ENCODE results near the gene MAP6.

MAP6 gene

DNA sequence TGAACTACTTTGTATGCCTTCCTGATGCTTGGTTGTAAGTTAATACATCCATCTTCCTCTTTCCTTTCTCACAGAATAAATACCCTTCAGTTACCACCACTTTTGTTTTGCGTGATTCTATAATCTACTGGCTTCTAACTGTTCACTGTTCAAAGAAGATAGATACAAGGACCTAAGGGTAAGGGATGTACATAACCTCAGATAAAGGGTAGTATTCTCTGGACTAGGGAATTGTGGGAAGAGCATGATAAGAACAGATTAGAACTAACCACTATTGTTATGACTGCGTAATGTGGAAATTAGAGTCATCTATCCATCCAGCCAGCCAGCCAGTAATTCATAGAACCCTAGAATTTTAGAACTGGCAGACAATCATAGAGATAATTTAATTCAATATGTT is 36.4 kb downstream of the MAP6 start:
- no peak for DNase-seq (ENCODE audit: low read depth in 2 of 3, low spot score in 1 of 3)

DNA sequence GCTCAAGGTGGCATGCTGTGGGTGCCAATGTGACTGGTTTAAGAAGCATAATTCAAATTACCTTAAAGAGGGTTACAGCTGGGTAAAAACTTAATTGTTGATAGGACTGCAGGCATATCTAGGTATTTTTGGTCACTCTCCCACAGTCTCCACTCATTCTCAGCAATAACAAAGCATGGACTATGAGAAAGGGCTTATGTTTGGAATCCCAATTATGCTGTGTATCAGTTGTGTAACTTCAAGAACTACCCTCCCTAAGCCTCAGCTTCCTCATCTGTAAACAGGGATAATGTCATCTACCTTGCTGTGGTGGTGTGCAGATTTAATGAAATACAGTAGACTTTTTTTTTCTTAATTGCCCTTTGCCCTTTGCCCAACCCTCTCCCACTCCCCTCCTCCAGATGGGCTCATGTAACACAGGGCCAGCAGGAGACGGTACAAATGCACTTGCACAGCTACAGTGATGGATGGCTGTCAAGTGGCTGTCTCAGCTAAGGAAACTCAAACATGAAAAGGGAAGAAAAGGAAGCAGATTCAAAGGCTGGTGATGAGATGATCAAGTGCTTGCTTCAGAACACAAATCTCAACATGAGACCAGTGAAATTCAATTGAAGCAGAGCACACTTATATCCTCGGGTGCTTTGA is 37.6 kb downstream of the MAP6 start:
- no peak for DNase-seq (ENCODE audit: low read depth in 2 of 3, low spot score in 1 of 3)

DNA sequence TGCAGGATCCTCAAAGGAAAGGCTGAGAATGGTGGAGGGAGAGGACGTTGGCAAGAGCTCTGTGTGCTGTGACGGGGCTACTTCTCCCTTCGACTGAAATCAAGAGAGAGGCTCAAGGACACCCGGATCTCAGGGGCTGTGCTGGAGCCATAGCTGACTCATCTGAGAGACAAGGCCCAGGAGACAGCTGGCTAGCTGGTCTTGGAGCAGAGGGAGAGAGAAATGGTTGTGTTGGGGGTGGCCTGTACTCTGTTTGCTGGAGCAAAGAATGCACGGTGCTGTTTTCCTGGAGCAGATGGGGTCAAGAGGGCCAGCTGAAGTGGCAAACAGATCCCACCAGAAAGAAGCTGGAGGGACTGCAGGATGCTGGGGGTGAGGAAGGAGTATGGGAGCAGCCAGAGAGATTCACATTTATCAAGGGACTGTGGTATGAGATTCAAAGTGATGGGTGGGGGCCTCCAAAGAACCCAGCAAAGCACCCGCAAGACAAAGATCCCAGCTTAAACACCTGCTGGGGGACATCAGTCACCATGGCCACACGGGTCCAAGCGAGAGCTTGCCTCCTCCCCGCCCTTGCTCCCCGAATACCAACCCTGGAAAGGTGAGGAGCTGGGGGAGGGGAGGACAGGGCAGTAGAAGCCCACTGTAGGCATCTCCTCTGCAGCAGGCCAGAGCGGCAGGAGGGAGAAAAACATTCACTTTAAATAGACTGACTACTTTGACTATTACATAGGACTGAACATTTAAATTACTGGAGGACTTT is 40.8 kb downstream of the MAP6 start:
- no peak for DNase-seq (ENCODE audit: low read depth in 2 of 3, low spot score in 1 of 3)

DNA sequence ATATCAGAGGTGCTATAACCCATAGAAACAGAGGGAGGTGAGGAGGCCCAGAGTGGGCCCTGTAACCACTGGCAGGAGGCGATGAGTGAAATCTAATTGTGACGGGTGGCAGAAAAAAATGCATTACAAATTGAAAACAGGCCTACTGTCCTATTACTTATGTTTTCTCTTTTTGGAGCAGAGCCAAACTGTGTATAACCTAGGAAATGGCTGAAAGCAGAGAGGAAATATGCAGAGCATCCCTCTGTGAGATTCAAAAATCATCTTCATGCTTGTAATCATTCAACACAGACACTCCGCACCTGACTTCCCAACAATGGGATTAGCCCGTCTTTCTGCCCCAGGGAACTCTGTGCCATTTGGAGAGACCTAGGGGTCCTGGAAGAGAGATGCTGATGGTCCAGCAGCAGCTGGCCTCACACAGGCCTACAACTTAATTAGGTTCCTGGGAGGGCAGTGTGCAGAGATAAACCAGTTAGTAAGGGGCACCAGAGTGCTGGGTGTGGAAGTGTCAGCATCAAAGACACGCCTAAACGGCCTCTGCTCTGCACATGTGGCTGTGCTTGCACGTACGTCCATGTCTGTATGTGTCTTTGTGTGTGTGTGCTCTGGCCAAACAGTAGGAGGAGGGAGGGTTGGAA is 41.8 kb downstream of the MAP6 start:
- DNase-seq (ENCODE audit: low read depth in 2 of 3, low spot score in 1 of 3): no peak

DNA sequence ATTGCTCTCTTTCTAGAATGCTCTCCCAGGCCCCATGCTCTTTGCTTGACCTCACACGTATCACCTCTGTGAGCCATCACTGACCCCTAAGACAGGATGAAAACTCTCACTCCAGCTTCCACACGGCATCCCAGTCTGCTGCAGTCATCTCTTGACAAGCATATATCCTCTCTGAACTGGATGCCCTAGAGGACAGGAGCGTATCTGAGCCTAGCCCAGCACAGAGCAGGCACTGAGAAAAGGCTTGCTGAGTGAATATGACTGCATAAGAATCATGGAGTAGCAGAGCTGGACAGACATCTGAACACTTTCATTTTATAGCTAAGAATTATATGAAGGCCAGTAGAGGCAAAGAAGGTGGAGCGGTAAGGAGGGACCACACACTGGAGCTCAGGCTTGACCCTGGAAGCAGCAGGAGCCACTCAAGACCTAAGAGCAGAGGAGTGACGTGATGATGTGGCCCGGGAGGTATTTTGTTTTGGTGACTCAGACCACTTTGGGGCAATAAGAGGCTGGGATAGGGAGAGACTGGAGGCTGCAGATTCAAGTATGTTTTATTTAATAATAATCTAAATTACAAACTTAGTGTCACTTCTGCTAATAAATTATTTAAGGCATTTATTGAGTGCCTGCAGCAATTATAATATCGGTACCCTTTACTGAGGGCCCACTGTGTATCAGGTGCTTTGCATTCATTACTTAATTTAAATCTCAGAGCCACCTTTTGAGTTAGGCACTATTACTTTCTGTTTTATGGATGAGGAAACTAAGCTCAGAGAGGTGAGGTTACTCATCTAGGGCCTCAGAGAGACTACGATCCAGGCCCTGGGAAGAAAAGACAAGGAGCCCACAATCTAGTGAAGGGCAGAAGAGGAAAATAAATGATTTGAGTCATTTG is 42.6 kb downstream of the MAP6 start:
- DNase-seq (ENCODE audit: low read depth in 2 of 3, low spot score in 1 of 3): no peak

DNA sequence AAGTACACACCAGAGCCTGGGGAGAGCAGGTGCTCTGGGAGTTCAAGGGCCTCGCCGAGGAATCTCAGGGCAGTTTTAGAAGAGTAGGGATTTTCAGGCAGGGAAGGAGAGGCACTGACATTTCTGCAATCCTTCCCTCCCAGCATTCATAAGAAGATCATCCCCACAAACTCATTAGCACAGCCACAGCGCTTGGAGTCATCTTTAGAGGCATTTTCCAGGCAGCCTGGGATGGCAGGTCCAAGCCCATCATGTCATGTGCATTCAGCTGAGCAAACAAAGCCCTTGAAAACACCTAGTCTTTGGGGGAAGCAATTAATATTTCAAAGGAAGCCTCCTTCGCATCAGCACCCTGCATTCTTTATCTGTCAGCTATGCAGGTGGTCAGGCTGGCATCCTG is 43.8 kb downstream of the MAP6 start:
- no peak for DNase-seq (ENCODE audit: low read depth in 2 of 3, low spot score in 1 of 3)

DNA sequence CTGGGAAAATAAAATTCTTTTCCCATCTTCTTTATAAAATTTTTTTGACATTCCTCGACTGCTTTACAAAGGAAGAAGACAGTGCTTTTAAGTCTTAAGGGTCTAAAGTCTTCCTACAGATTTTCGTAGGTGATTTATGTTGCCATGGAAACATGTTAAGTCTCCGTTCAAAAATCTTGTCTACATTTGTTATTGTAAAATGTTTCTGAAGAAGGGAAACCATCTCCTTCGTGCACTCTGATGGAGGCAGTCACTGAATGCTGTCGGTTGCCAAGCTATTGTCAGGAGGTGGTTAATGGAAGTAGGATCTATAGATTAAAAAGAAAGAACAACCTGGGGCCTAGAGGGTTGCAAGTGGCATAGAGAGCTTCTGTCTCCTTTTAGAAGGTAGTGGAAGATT is 52.6 kb downstream of the MAP6 start:
- DNase-seq (ENCODE audit: low read depth in 2 of 3, low spot score in 1 of 3): no peak

DNA sequence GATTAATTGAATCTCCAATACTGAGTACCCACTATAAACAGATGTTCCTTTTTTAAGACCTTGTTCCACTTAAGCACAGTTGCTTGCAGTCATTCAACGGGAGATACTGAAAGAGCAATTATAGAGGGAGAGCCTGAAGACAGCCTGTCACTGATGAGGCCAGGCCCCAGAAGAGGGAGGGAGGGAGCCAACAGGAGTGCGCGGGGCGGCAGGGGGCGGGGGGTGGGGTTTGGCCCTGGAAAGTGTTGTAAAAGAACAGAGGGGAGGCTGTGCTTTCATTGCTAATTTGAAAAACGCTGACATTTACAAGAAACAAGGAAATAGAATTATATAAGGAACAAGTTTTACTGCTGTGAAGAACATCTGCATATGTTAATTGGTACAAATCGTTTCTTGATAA is 53.1 kb downstream of the MAP6 start:
- DNase-seq (ENCODE audit: low read depth in 2 of 3, low spot score in 1 of 3): no peak

DNA sequence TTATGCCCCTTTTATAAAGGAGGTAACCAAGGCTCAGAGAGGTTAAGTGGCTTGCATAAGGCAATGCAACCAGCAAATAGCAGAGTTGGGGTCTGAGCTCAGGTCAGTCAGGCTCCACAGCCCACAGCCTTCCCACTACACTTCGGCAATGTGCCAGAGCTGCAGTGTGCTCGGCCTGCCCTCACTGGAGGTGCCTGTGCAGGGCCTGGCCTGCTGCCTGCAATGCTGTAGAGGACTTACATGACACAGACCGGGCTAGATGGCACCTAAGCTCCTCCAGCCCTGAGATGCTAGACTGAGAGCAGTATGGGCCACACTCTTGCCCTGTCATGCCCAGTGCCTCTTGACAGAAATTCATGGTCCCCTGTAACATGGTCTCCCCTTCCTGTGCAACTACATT is 57.0 kb downstream of the MAP6 start:
- no peak for DNase-seq (ENCODE audit: low read depth in 2 of 3, low spot score in 1 of 3)

DNA sequence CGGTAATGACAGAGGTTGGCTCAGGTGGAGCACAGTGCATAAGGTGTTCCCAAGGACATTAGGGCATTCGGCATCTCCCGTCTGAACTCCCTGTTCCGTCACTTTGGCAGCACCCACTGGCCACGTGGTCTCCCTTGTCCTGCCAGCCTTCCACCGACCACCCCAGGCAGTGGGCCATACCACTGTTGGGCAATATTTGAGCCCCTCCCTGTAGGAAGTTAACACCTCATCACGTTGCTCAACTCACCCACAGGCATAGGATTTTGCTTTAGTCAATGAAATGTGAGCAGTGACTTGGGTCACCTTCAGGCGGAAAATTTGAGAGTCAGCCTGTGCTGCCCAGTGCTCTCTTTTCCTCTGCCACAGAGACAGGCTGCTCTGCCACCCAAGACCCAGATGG is 62.7 kb downstream of the MAP6 start:
- DNase-seq (ENCODE audit: low read depth in 2 of 3, low spot score in 1 of 3): no peak

DNA sequence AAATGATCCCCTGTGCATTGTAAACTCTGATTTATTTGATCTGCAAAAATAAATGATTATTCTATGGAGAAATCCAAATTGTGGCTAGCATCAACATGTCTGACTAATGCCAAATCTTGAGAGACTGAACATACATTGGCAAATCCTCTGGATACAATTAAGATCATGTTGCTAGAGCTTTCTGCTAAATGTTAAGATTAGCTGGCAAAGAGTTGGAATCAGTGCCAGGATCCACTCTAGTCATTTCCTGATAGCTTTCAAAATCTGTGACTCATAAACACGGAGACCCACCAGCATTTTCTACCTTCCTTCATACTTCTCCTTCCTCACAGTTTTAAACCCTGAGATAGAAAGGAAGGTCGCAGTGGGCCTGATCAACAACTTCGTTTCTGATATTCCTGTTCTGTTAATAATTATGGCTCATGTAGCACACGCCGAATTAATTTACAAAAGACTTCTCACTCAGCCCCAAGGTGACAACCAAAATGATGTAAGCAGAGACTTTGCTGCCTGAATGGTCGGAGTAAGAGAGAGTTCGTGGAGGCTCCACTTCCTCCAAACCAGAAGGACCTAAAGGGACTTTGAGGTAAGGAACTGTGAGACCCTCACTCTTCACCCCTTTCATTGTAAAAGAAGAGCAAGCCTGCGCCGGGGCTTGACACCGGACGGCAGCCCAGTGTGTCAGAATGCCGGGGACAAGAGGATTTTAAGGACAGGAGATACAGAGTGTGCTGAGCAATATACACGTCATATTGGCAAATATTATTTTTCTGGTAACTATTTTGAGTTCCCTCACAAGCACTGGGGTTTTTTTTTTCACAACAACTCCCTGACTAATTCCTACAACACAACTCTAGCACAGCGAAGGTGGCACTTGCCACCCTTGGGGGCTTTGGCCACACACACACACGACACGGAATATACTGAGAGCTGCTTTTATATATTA is 64.8 kb downstream of the MAP6 start:
- no peak for DNase-seq (ENCODE audit: low read depth in 2 of 3, low spot score in 1 of 3)

DNA sequence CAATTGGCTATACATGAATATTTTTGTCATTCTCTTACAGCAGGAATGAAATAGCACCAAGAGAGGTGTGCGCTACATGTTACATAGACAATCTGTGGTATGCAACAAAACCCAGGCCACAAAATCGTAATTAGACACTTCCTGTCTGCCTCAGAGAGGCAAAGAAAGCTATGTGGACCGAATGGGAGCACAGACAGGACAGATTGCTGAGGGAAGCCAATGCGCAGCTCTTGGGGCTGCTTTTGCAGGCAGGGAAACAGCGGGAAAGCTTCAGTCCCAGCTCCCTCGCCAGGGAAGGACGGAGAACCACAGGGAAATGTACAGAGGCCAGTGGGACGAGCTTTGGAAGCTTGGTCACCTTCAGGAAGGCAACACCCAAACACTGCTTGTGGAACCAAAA is 65.9 kb downstream of the MAP6 start:
- DNase-seq (ENCODE audit: low read depth in 2 of 3, low spot score in 1 of 3): no peak

DNA sequence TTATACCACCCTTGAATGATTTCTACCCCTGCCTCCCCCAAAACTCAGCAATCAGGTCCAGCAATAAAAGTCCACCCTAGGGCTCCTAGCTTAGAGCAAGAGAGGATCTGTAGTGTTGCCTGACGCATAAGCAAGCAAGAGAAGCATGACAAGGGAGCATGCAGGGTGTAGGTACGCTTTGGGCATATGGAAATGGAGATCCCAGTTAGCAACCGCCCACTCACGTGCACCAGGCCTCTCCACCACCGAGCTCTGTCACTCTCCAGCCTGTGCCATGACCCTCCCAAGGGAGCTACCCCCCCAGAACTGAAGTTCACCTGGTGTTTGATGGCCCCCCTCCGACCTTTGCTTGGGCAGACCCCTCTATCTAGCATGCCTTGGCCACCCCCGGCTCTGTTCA is 67.3 kb downstream of the MAP6 start:
- DNase-seq (ENCODE audit: low read depth in 2 of 3, low spot score in 1 of 3): no peak

DNA sequence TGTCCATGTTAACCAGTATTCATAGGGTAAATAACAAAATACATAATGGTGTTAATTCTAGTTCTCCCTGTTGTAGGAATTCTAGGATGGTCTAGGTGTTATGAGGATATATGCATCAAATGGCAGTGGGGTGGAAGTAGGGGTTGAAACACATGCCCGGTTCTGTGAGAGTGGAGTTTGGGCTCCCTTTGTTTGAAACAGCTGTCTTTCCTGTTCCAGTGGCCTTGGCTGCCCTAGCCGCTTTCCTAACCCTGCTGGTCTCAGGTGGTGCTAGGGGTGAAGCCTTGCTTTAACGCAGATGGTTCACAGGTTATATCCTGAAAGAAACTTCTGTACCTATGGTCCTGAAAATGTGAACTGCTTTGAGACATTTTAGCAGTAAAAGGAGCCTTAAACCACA is 68.5 kb downstream of the MAP6 start:
- DNase-seq (ENCODE audit: low read depth in 2 of 3, low spot score in 1 of 3): no peak

DNA sequence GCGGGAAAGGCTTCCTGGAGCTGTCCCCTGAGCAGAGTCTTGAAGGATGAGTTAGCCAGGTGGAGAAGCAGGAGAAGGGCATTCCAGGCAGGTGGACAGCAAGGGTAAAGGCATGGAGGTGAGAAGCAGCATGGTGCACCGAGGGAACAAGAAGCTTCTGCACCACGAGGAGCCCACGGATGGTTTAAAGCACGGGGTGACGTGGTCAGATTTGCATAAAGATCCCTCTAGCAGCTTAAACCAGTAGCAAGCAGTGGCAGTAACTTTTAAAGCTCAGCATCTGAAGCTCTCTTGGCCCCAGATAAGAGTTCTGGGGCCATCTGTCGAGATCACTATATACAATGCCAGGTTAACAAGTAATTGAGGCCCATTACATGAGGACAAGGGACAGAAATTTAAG is 69.9 kb downstream of the MAP6 start:
- no peak for DNase-seq (ENCODE audit: low read depth in 2 of 3, low spot score in 1 of 3)

DNA sequence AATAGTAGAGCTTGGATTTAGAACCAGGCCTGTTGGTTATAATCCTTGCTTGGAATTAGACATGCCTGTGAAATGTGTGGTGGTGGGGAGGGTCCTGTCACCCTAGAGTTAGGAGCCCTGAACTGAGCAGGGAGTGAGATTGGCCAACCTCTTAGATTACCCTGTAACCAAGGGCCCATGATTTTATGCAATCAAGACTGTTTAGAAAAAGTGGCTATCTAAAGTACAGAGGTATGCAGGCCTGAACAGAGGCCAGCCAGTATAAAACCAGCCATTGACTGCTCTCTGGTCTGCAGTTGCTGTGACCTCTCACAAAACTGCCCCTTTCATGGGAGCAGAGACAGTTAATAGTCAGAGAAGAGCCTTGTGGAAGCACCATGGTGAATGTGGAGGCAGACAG is 70.6 kb downstream of the MAP6 start:
- DNase-seq (ENCODE audit: low read depth in 2 of 3, low spot score in 1 of 3): no peak

DNA sequence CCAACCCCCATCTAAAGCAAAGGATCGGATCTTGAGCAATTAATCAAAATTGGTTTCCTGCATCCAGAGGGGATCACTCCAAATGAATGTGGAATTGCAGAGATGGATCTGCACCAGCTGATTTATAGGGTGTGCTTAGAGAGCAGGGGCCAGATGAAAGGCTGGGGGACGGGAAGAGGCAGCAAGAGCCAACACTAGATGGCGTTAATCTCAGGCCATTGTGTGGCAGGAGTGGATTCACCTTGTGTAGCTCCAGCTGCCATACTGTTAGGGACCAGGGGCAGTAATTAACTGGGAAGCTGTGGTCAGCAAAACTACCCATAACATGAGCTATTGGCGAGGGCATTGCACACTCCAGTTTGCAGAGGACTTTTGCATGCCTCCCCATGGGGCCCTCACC is 71.2 kb downstream of the MAP6 start:
- DNase-seq (ENCODE audit: low read depth in 2 of 3, low spot score in 1 of 3): no peak

DNA sequence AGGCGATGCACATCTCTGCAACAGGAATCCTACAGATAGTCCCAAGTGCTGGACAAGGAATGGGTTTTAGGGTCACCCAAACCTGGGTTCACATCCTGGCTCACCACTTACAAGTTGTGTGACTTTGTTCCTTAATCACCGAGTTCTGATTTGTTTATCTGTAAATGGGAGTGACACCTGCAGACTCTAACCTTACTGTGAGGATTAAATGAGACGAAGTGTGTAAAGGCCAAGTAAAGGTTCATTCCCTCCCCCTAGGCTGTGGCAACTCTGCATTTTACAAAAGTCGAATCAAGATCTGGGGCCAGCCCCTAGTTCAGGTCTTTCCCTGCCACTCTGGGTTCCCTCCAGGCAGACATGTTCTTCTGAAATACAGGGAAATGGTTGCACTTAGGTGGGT is 71.9 kb downstream of the MAP6 start:
- no peak for DNase-seq (ENCODE audit: low read depth in 2 of 3, low spot score in 1 of 3)

DNA sequence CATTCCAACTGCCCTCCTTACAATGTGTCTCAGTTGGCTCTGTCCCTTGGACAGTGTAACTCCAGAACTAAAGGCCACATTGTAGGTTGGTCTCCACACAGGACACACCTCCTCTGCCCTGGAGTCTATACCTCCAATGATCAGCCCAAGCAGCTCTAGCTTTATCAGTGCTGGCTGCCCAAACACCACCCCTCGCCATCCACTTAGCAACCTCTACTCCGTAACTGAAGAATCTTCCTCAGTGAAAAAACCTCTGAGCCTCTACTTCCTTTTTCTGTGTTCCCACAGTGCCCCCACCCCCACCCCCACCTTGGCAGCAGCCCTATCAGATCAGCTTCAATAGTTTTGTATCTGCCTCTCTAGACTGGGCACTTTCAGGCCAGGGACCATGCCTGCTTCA is 73.4 kb downstream of the MAP6 start:
- no peak for DNase-seq (ENCODE audit: low read depth in 2 of 3, low spot score in 1 of 3)

DNA sequence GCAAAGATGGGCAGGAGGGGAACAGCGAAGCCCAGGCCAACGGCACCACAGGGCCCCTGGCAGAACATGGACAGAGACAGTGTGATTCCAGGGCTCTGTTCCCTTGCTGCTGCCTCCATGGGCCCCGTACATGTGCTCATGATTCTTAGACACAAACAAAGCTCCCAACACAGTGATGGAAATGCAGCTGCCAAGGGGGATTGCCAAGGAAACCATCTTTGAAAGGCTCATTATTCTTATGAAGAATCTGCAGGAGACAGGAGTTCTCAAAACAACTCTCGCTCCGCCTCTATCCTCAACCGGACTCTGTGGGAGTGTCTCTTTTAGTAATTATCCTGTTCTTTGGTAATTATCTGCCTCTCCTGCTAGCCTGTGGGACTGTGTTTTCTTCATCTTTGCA is 74.6 kb downstream of the MAP6 start:
- DNase-seq (ENCODE audit: low read depth in 2 of 3, low spot score in 1 of 3): no peak
